GM18508 (cell line): Measurements from ENCODE around the gene PCNT.
"Not testable (repeated sequence)": the region's sequence is repeated elsewhere in the genome, so short reads cannot be mapped to it uniquely, and the experiment has no call there.

Source experiments
- ATAC-seq: cut with Tn5 transposase; IDR thresholded peaks from one replicate; pipeline ENCODE4 v1.9.1; 2021; ENCODE audit warnings: moderate number of reproducible peaks; ENCODE audit not compliant: insufficient read depth, unreplicated experiment

Gene PCNT

DNA sequence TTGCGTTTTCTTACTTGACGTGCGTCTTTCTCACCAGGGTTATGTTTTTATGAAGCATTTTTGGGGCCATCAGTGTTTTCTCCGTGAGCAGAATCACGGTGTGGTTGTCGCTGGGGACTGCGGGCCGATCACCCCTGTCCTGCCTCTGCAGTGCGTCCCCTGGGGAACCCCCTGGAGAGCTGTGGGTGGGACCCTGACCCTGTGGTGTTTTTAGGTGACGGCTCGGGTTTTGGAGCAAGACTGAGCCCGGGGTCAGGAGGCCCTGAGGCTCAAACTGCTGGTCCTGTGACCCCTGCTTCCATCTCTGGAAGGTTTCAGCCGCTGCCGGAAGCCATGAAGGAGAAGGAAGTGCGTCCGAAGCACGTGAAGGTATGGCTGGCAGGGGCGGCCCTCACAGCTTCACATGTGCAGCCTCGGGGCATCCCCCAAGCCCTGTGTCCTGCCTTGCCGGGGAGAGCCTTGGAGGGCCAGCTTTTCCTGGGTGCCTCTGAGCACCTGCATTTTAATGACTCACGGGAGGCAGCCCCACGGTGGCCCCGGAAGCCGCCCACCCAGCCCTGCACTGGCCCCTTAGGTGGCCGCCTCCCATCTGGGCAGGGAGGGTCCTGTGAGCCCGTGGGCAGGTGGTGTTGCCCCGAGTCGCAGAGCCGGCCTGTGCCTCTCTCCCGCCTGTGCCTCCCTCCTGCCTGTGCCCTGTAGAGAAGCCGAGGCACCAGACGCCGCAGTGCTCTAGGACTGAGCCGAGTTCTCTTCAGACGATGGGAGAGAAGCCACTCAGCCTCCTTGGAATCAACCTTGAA lies 98.0 kb downstream of the PCNT start:
- ATAC-seq: no peak

DNA sequence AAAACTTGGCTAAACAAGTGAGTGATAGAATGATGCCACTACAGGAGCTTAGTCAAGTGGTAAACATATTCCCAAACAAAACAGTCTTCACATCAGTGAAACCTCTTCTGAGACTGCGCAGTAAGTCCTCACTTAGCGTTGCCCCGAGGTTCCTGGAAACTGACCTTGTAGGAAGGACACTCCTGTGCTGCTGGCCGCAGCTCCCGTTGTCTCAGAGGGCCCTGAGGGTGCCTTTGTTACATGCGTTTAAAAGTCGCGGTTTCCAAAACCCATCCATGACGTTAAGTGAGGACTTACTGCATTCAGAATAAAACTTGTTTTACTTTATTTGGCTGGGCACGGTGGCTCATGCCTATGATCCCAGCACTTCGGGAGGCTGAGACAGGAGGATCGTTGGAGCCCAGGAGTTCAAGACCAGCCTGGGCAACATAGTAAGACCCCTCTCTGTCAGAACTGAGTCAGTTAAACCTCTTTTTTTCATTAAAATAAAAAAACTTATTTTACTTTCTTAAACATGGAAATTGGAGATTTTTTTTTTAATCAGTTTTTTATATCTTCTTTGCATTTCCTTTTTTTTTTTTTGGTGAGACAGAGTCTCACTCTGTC lies 98.8 kb downstream of the PCNT start:
- no peak for ATAC-seq

DNA sequence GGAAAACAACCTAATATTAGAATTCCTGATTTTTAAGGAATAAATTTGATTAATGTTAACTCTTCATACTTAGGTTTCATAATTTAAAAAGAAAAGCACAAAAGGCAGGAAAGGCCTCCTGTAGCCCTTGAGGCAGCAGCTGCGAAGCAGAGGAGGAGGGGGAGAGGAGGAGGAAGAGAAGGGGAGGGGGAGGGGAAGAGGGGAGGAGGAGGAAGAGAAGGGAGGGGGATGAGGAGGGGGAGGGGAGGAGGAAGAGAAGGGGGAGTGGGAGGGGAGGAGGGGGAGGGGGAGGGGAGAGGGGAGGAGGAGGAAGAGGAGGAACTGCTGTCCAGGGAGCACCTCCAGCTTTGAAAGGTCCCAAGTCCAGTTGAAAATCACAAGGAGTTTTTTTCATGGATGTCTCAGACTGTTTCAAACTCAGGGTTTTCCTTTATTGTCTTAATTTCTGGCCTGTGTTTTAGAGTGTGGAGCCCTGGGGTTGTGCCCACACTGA lies 99.6 kb downstream of the PCNT start:
- ATAC-seq: no peak

DNA sequence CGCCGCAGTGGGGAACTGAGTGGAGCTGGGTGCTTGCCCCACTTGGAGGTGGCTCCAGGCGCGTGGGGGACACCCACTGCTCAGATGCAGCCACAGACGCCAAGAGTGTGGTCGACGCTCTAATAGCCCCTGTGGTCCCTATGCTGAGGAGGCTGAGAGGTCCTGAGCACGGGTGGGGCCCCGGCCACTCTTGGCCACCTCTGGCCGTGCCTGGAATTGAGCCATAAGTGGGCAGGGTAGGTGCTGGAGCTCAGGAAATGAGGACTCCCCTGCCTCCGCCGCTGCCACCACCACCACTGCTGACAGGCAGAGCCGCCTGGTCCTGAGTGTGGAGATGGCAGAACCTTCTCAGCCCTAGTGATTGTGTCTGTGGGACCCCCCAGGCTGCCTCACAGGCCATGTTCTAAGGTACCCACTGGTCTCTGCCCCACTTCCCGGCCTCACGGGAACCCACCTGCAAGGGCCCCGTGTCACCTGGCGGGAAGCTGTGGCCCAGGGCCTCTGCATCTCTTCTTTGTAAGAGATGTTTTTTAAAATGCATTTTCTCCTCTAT lies 100.2 kb downstream of the PCNT start:
- ATAC-seq: no peak

DNA sequence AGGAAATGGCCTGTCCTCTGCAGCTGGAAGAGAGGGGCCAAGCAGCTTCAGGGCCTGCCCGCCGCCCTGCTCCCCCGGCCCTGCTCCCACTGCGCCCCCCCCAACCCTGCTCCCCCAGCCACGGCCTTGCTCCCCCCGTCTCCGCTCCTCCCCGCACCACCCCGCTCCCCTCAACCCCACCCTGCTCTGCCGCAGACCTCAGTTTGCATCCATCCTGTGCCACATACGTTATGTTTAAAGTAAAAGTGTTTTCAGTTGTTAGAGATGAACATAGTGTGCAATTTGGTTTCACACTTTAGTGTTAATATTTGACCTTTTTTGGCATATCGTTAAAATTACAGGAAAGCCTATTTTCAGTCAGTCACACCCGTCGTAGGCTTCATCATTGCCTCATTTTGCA lies 100.7 kb downstream of the PCNT start:
- ATAC-seq: no peak

DNA sequence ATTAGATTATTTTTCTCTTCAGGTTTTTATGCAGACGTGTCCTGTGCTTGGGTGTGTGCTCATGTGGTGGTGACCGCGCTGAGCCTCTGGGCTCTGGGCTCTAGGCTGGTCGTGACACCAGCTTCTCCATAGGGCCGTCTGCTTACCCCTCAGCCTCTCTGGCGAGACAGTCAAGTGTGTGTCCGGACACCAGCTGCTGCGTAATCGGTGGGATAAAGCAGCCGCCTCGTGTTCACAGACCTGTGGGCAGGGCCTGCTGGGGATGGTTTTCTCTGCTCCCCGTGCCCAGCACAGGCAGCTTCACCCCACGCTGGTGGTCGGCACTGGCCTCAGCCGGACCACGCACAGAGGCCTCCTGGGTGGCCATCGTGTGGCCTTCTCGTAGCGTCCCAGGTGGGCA lies 101.1 kb downstream of the PCNT start:
- no peak for ATAC-seq

DNA sequence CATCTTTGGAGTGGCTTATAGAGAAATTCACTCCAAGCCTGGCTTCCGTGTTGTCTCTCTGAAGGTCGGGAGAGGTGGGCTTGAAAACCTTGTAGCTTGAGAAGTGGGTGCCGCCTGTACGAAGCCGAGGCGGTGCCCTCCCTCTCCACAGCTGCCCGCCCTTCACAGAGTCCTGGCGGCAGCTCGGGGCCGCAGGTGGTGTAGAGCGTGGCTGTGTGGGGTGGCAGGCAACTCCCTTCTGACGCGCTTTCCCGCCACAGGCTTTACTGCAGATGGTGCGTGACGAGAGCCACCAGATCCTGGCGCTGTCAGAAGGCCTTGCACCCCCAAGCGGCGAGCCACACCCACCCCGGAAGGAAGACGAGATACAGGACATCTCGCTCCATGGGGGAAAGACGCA lies 101.6 kb downstream of the PCNT start:
- no peak for ATAC-seq

DNA sequence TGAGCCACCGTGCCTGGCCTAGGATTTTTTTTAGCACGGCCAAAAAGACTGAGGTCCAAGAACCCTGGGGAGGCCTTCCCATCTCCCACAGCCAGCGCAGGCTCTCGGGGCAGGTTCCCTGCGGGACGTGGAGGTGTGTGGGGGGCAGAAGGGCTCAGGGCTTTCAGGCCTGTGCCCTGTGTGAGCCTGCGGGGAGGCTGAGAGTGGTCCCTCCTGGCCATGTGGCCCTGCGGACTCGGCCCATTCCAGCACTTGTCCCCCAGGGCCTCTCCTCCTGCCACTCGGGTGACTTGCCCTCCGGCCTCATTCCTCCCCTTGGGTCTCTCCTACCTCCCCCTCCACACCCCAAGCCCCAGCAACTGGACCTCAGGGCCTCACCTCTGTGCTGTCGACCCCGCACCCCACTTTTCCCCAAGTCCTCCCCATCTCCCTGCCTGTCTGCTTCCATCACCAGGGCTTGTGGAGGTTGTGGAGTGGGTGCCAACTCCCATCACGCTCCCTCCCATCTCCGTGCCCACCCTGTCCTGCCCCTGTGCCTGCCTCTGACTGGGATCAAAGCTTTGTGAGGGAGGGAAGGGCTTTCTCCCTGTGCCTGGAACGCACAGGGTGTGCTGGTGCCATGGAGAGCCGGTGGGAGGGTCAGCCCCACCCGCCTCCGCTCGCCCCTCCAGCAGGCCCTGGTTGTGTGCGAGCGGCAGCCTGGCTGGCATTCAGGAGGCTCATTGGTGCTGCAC lies 102.5 kb downstream of the PCNT start:
- ATAC-seq: no peak

DNA sequence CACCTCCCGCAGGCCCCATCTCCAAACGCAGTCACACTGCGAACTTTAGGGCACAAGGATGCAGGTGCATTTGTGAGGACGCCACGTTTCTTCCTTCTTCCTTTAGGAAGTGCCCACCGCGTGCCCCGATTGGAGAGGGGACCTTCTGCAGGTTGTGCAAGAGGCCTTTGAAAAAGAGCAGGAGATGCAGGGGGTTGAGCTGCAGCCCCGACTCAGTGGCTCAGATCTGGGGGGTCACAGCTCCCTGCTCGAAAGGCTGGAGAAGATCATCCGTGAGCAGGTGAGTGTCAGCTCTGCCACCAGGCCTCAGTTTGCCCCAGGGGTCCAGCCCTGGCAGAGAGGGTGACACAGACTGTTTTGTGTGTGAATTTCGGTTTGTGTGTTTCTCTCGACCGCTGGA lies 103.6 kb downstream of the PCNT start:
- ATAC-seq: no peak

DNA sequence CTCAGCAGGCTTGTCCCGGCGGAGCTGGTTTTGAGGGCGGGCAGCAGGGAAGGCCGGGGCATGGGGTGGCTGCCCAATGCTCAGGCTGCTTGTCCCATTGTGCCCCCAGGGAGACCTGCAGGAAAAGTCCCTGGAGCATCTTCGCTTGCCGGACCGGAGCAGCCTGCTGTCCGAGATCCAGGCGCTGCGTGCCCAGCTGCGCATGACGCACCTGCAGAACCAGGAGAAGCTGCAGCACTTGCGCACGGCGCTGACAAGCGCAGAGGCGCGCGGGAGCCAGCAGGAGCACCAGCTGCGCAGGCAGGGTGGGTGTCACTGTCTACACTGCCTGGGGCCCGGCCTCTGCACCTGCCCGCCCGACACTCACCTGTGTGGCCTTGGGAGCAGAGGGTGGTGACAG lies 104.3 kb downstream of the PCNT start:
- ATAC-seq: no peak

DNA sequence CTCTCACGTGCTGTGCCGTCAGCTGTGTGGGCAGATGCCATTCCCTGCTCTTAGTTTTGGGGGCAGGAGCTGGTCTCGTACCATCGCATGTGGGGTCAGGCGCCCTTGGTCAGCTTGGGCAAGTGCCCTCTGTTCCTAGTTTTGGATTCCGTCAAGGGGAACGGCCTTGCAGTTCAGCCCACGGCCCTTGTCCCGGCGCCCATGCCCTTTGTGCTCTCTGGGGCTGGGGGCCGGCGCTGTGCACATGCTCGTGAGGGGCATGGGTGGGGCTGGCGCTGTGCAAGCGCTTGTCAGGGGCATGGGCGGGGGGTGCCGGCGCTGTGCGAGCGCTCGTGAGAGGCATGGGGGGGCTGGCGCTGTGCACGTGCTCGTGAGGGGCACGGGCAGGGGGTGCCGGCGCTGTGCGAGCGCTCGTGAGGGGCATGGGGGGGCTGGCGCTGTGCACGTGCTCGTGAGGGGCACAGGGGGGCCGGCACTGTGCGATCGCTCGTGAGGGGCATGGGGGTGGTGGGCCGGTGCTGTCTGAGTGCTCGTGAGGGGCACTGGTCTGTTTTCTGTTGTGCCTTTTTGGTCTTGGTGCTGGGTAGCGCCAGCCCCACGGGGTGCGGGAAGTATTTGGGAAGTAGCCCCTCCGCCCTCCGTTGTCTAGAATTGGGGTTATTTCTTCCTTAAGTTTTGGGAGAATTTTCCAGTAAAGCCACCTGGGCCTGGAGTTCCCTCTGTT lies 105.2 kb downstream of the PCNT start:
- no peak for ATAC-seq

DNA sequence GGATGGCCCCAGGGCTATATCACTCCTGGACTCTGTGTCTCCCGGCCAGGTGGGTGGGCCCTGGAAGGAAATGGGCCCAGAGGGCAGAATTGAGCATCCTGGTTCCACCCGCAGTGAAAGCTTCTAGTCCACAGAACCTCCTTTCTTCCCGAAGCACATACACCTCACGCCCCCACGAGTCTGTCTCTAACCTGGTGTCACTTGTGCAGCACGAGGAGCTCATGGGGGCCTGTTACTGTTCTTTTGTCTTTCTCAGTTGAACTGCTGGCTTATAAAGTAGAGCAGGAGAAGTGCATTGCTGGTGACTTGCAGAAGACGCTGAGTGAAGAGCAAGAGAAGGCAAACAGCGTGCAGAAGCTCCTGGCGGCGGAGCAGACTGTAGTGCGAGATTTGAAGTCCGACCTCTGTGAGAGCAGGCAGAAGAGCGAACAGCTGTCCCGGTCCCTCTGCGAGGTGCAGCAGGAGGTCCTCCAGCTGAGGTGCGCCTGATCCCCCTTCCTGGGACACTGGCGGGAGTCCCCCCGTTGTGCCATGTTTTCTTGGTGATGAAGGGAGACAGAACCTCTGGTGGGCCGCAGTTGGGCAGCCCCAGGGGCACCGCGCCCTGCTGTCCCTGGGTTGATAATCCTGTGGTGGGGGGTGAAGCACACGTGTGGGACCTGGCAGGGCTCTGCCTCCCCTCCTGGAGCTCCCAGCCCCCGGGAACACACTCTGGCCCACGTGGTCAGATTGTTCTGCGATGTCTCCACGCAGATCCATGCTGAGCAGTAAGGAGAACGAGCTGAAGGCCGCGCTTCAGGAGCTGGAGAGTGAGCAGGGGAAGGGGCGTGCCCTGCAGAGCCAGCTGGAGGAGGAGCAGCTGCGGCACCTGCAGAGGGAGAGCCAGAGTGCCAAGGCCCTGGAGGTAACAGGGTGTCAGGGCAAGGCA lies 106.1 kb downstream of the PCNT start:
- ATAC-seq: no peak

DNA sequence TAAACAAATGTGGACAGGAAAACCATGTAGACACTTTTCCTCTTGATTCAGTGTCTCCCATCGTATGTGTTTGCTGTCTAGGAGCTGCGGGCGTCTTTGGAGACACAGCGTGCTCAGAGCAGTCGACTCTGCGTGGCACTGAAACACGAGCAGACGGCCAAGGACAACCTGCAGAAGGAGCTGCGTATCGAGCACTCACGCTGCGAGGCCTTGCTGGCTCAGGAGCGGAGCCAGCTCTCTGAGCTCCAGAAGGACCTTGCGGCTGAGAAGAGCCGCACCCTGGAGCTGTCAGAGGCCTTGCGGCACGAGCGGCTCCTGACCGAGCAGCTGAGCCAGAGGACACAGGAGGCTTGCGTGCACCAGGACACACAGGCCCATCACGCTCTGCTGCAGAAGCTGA lies 107.5 kb downstream of the PCNT start:
- ATAC-seq: no peak

DNA sequence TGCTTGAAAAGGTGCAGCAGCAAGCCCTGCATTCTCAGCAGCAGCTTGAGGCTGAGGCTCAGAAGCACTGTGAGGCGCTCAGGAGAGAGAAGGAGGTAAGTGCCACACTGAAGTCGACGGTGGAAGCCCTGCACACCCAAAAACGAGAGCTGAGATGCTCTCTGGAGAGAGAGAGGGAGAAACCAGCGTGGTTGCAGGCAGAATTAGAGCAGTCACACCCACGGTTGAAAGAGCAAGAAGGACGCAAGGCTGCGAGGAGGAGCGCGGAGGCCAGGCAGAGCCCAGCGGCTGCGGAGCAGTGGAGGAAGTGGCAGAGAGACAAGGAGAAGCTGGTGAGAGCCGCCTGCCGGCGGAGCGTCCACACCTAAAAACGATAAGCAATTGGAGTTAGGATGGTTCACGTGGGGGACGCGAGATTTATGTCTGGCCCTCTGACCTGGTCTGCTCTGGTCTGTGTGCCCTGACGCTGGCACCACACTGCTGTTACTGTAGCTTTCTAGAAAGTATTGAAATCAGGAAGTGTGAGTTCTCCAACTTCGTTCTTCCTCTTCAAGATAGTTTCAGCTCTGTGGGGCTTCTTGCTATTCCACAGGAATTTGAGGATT lies 108.0 kb downstream of the PCNT start:
- ATAC-seq: no peak

DNA sequence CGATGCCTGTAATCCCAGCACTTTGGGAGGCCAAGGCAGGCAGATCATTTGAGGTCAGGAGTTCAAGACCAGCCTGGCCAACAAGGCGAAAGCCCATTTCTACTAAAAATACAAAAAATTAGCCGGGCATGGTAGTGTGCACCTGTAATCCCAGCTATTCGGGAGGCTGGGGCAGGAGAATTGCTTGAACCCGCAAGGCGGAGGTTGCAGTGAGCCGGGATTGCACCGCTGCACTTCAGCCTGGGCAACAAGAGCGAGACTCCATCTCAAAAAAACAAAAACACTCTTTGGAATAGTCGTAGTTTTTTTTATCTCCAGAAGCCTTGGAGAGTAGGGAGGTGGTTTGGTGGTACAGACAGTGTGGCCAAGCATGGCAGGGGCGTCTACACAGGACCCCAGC lies 109.2 kb downstream of the PCNT start:
- not testable (repeated sequence) for ATAC-seq

DNA sequence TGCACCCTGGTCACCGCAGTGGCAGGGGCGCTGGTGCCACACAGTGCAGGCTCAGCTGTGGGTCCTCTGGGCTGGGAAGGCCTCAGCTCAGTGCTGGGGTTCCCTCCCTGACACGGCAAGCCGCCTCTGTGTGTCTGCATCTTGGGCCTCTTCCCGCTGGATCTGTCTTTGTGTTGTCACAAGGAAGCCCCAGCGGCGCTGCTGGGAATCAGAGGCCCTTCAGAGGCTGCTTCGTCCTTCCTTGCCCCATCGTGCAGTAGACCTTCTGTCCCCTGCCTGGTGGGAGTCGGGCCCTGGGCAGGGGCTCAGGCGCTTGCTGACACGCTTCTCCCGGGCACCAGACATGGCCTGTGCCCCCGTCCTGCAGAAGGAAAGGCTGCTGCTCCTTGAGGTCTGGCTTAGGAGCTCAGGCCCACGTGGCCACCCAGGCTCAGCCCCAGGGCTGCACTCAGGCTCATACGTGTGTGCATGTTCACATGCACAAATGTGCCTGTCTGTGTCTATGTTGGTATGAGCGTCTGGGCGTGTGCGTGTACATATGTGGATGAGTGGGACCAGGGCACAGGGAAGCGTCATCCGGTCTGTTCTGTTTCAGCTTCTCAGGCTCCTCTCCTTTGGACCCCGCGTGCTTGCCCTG lies 110.5 kb downstream of the PCNT start:
- no peak for ATAC-seq

DNA sequence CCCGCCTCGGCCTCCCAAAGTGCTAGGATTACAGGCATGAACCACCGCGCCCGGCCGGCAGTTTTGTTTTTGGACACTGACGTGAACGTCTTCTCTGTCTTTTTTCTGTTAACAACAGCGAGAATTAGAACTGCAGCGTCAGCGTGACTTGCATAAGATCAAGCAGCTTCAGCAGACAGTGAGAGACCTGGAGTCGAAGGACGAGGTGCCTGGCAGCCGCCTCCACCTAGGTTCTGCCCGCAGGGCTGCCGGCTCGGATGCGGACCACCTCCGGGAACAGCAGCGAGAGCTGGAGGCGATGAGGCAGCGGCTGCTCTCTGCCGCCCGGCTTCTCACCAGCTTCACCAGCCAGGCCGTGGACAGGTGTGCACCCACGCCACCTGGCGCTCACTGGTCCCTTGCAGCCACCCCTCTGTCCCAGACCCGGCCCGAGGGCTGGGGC lies 111.9 kb downstream of the PCNT start:
- no peak for ATAC-seq

DNA sequence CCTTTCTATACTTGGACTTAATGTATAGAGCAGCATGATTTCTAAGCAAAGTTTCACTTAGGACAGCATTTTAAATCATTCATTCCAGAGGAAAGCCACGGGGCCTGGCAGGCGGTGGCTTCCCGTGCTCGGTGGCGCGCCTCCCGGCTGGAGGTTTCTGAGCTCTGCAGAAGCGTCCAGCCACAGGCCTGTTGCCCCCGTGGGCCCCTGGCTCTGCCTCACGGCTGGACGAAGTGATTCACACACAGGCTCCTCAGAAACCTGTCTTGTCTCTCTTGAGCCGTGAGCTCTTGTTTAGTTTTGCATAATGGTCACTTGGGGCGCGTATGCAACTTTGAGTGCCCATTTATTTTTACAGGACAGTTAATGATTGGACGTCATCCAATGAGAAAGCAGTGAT lies 112.7 kb downstream of the PCNT start:
- ATAC-seq: no peak
